Measurements from ENCODE around the gene PHF8. TPM values are rescaled to one million over a fixed set of nuclear protein-coding genes. Genes with fewer than 3 reads are reported as not detected.

Gene PHF8
- total RNA-seq, 1 donor, result 18.1 TPM

DNA sequence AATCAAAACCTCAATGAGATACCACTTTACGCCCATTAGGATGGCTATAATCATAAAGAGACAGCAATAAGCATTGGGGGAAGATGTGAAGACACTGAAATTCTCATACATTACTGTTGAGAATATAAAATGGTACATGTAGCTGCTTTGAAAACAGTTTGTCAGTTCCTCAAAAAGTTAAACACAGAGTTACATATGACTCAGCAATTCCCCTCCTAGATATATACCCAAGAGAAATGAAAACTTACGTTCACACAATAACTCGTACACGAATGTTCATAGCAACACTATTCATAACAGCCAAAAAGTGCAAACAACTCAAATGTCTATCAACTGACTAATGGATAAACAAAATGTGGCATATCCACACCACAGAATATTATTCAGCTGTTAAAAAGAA, 36.6 kb downstream of the PHF8 start:
- H3K27me3 ChIP-seq (ENCODE audit: insufficient read depth, low read length), result no peaks in the 10 kb centered on the region
- H3K4me1 ChIP-seq (ENCODE audit: insufficient read depth, low read length), result no peaks in the 10 kb centered on the region
- H3K9me3 ChIP-seq (ENCODE audit: low read depth, low read length), result no peaks in the 10 kb centered on the region
- no peaks in the 10 kb centered on the region for H4K20me1 ChIP-seq (ENCODE audit: insufficient read depth, low read length)
- no peak overlapping the region for H3K4me2 ChIP-seq (ENCODE audit: insufficient read depth, low read length)
- no peak for TF ChIP-seq CTCF (IDR thresholded peaks at IDR 0.05; ENCODE audit: extremely low read depth, low read depth, low read length)
- H2AFZ ChIP-seq (ENCODE audit: low read length), result no peak overlapping the region
- no peak overlapping the region for H3K4me3 ChIP-seq (ENCODE audit: insufficient read depth, low read length)
- peaks cover 8% of the 10 kb centered on the region for H3K36me3 ChIP-seq (ENCODE audit: insufficient read depth, low read length)
- no peak overlapping the region for H3K27ac ChIP-seq (ENCODE audit: low read depth, low read length)
- no peak for DNase-seq (ENCODE audit: insufficient read length, low spot score, missing footprints)
- H3K79me2 ChIP-seq (ENCODE audit: insufficient read depth, low read length), result no peaks in the 10 kb centered on the region

- Histone ChIP-seq H3K27me3 (ENCODE audit: insufficient read depth, low read length) (no peaks in the 10 kb centered on the region), H4K20me1 (ENCODE audit: insufficient read depth, low read length) (peaks cover 2% of the 10 kb centered on the region), H3K27ac (ENCODE audit: low read depth, low read length) (no peak overlapping the region), H2AFZ (ENCODE audit: low read length) (no peak overlapping the region), H3K4me2 (ENCODE audit: insufficient read depth, low read length) (no peak overlapping the region), H3K4me1 (ENCODE audit: insufficient read depth, low read length) (no peaks in the 10 kb centered on the region), H3K9me3 (ENCODE audit: low read depth, low read length) (no peaks in the 10 kb centered on the region), H3K36me3 (ENCODE audit: insufficient read depth, low read length) (peaks cover 18% of the 10 kb centered on the region), H3K79me2 (ENCODE audit: insufficient read depth, low read length) (no peaks in the 10 kb centered on the region), H3K4me3 (ENCODE audit: insufficient read depth, low read length) (no peak overlapping the region)
- no peak for TF ChIP-seq CTCF (IDR thresholded peaks at IDR 0.05; ENCODE audit: extremely low read depth, low read depth, low read length)
- no peak for DNase-seq (ENCODE audit: insufficient read length, low spot score, missing footprints)
These were observed 46.5 kb downstream of the PHF8 start for GRCh38 chrX:53997724-53998123.

GRCh38 chrX:53992589-53992988, 51.7 kb downstream of the PHF8 start:
- no peaks in the 10 kb centered on the region for H3K4me1 ChIP-seq (ENCODE audit: insufficient read depth, low read length)
- H3K27ac ChIP-seq (ENCODE audit: low read depth, low read length), result no peak overlapping the region
- H3K79me2 ChIP-seq (ENCODE audit: insufficient read depth, low read length), result no peaks in the 10 kb centered on the region
- no peak overlapping the region for H3K4me2 ChIP-seq (ENCODE audit: insufficient read depth, low read length)
- no peak overlapping the region for H2AFZ ChIP-seq (ENCODE audit: low read length)
- H3K4me3 ChIP-seq (ENCODE audit: insufficient read depth, low read length), result no peak overlapping the region
- H3K27me3 ChIP-seq (ENCODE audit: insufficient read depth, low read length), result no peaks in the 10 kb centered on the region
- H3K9me3 ChIP-seq (ENCODE audit: low read depth, low read length), result no peaks in the 10 kb centered on the region
- DNase-seq (ENCODE audit: insufficient read length, low spot score, missing footprints), result no peak
- no peak for TF ChIP-seq CTCF (IDR thresholded peaks at IDR 0.05; ENCODE audit: extremely low read depth, low read depth, low read length)
- peaks cover 16% of the 10 kb centered on the region for H3K36me3 ChIP-seq (ENCODE audit: insufficient read depth, low read length)
- H4K20me1 ChIP-seq (ENCODE audit: insufficient read depth, low read length), result peaks cover 2% of the 10 kb centered on the region

- peaks cover 2% of the 10 kb centered on the region for H4K20me1 ChIP-seq (ENCODE audit: insufficient read depth, low read length)
- H3K27me3 ChIP-seq (ENCODE audit: insufficient read depth, low read length), result no peaks in the 10 kb centered on the region
- H3K4me2 ChIP-seq (ENCODE audit: insufficient read depth, low read length), result no peak overlapping the region
- H2AFZ ChIP-seq (ENCODE audit: low read length), result no peak overlapping the region
- no peaks in the 10 kb centered on the region for H3K79me2 ChIP-seq (ENCODE audit: insufficient read depth, low read length)
- no peaks in the 10 kb centered on the region for H3K9me3 ChIP-seq (ENCODE audit: low read depth, low read length)
- DNase-seq (ENCODE audit: insufficient read length, low spot score, missing footprints), result no peak
- peaks cover 16% of the 10 kb centered on the region for H3K36me3 ChIP-seq (ENCODE audit: insufficient read depth, low read length)
- TF ChIP-seq CTCF (IDR thresholded peaks at IDR 0.05; ENCODE audit: extremely low read depth, low read depth, low read length), result no peak
- H3K4me1 ChIP-seq (ENCODE audit: insufficient read depth, low read length), result no peaks in the 10 kb centered on the region
- H3K4me3 ChIP-seq (ENCODE audit: insufficient read depth, low read length), result no peak overlapping the region
- H3K27ac ChIP-seq (ENCODE audit: low read depth, low read length), result no peak overlapping the region
These were observed 54.1 kb downstream of the PHF8 start for GRCh38 chrX:53990171-53990570.

Measured in osteoblast (primary cell).